ENCODE measurements around the gene SMTN. TPM values are rescaled to one million over a fixed set of nuclear protein-coding genes. Genes with fewer than 3 reads are reported as not detected.

SMTN gene
- total RNA-seq, 2 experiments from 2014 or later: 17.6 to 18.2 TPM

Other genes starting within 250 kb of the SMTN start
- 10 to 100 TPM; 30.2 to 30.8 TPM for gene MORC2, start 112.5 kb upstream of the SMTN start, total RNA-seq
- 10 to 100 TPM; 42.7 to 44.9 TPM for gene TUG1, start 112.1 kb upstream of the SMTN start, total RNA-seq
- gene SELENOM, start 26.2 kb downstream of the SMTN start, total RNA-seq: 1 to 10 TPM; 7.4 to 8.0 TPM
- gene INPP5J, start 41.6 kb downstream of the SMTN start, total RNA-seq: under 1 TPM in 1 of 2 experiments, not detected in 1; 0.15 TPM
- gene PLA2G3, start 59.2 kb downstream of the SMTN start, total RNA-seq: not detected
- gene RNF185, start 78.9 kb downstream of the SMTN start, total RNA-seq: 10 to 100 TPM; 24.8 to 25.7 TPM
- 10 to 100 TPM; 27.2 to 27.8 TPM for gene LIMK2, start 131.0 kb downstream of the SMTN start, total RNA-seq
- 1 to 10 TPM; 6.9 to 7.5 TPM for gene PIK3IP1, start 211.2 kb downstream of the SMTN start, total RNA-seq